NCI-H1436 (cell line): ENCODE results near the gene TOX4.
"Not testable (repeated sequence)": the region's sequence is repeated elsewhere in the genome, so short reads cannot be mapped to it uniquely, and the experiment has no call there.

Experiments used
- DNase-seq: peaks from one replicate; lab custom pipeline; 2025; lab: John Stamatoyannopoulos, UW

TOX4 gene

GRCh38 chr14:21476925-21477681 is at the start of gene TOX4, which contains the start of gene RAB2B:
Gene TOX4 (plus strand): TSS chr14:21477195. CDS start chr14:21477279, 84 bp downstream.
Gene RAB2B (minus strand): TSS chr14:21476959. CDS start chr14:21476872, 87 bp downstream.
- DNase-seq: peak; percentile 97

- peak; percentile 26 for DNase-seq
Measured at GRCh38 chr14:21428930-21429329, 48.1 kb upstream of the TOX4 start.

- no peak for DNase-seq
Measured at GRCh38 chr14:21431126-21431525, 45.9 kb upstream of the TOX4 start.

- DNase-seq: no peak
Measured at GRCh38 chr14:21436567-21437062, 40.4 kb upstream of the TOX4 start.

GRCh38 chr14:21437063-21437901 is 39.7 kb upstream of the TOX4 start:
- DNase-seq: peak; percentile 99

- no peak for DNase-seq
Measured at GRCh38 chr14:21440859-21441258, 36.1 kb upstream of the TOX4 start.

GRCh38 chr14:21442657-21443056 is 34.3 kb upstream of the TOX4 start:
- DNase-seq: not testable (repeated sequence)

- DNase-seq: no peak
Measured at GRCh38 chr14:21449899-21450216, 27.1 kb upstream of the TOX4 start.

GRCh38 chr14:21454843-21455544 is 22.0 kb upstream of the TOX4 start:
- DNase-seq: no peak

- no peak for DNase-seq
Measured at GRCh38 chr14:21455592-21455911, 21.4 kb upstream of the TOX4 start.

GRCh38 chr14:21455912-21456667 is 20.9 kb upstream of the TOX4 start, which contains the start of gene CHD8:
Gene CHD8 (minus strand): TSS chr14:21456123. CDS start chr14:21431643, 24,480 bp downstream.
- DNase-seq: peak; percentile 99

GRCh38 chr14:21467616-21468015 is 9.4 kb upstream of the TOX4 start:
- DNase-seq: no peak

- DNase-seq: no peak
Measured at GRCh38 chr14:21475767-21476522, 1.1 kb upstream of the TOX4 start.

GRCh38 chr14:21476523-21476924 is 471 bp upstream of the TOX4 start:
- peak; percentile 82 for DNase-seq

GRCh38 chr14:21486640-21487087 is 9.7 kb downstream of the TOX4 start:
- no peak for DNase-seq

GRCh38 chr14:21494902-21495762 is 18.1 kb downstream of the TOX4 start:
- DNase-seq: no peak

GRCh38 chr14:21496453-21496852 is 19.5 kb downstream of the TOX4 start:
- no peak for DNase-seq

- peak; percentile 73 for DNase-seq
Measured at GRCh38 chr14:21498540-21499526, 21.8 kb downstream of the TOX4 start.

- DNase-seq: no peak
Measured at GRCh38 chr14:21501568-21501967, 24.6 kb downstream of the TOX4 start.
